Ovary (tissue), 3 donors: ENCODE results near the gene TENM4.
"Not testable (repeated sequence)": the region's sequence is repeated elsewhere in the genome, so short reads cannot be mapped to it uniquely, and the experiment has no call there.

ENCODE experiments used
- EP300 ChIP-seq: sonication (generic); formaldehyde crosslinking; IDR thresholded peaks from one replicate; pipeline ENCODE4 v1.6.1; 2017; ENCODE audit warnings: antibody characterized with exemption
- POLR2A ChIP-seq: fragments of 450-650 bp; IDR thresholded peaks from one replicate; pipeline ENCODE4 v1.6.1; 2017; ENCODE audit warnings: antibody characterized with exemption, mild to moderate bottlenecking, moderate library complexity
- TF ChIP-seq, protein P1 (sequence below), 3 donors: fragments of 450-650 bp in 2 of 3; fragments of 200-600 bp in 1 of 3; IDR thresholded peaks; one replicate each; pipeline versions ENCODE4 v1.5.1 to v1.8.0; 2016 to 2022; ENCODE audit warnings: antibody characterized with exemption in 3 of 3, mild to moderate bottlenecking in 1 of 3
- donor health status: DM: no; HTN: no; CAD: no.

DNA sequence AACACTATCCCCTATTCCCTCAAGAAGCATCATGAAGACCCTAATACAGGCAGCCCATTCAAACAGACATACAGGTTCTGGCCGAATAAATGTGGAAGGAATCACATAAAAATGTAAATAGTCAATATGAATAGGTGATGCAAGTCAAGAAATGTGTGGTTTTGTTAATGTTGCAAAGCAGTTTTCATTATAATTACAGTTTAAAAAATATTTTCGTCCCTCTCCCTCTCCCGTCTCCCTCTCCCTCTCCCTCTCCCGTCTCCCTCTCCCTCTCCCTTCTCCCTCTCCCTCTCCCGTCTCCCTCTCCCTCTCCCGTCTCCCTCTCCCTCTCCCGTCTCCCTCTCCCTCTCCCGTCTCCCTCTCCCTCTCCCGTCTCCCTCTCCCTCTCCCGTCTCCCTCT is 250.3 kb downstream of the TENM4 start:
- not testable (repeated sequence) for TF ChIP-seq POLR2A, EP300
- TF ChIP-seq, protein P1, sequence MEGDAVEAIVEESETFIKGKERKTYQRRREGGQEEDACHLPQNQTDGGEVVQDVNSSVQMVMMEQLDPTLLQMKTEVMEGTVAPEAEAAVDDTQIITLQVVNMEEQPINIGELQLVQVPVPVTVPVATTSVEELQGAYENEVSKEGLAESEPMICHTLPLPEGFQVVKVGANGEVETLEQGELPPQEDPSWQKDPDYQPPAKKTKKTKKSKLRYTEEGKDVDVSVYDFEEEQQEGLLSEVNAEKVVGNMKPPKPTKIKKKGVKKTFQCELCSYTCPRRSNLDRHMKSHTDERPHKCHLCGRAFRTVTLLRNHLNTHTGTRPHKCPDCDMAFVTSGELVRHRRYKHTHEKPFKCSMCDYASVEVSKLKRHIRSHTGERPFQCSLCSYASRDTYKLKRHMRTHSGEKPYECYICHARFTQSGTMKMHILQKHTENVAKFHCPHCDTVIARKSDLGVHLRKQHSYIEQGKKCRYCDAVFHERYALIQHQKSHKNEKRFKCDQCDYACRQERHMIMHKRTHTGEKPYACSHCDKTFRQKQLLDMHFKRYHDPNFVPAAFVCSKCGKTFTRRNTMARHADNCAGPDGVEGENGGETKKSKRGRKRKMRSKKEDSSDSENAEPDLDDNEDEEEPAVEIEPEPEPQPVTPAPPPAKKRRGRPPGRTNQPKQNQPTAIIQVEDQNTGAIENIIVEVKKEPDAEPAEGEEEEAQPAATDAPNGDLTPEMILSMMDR (IDR thresholded peaks at IDR 0.05) = not testable (repeated sequence)
